ENCODE measurements around the gene MATCAP1.
A peak's percentile ranks its signal among the peaks of the same experiment; 100 is the strongest.

MATCAP1 gene

DNA sequence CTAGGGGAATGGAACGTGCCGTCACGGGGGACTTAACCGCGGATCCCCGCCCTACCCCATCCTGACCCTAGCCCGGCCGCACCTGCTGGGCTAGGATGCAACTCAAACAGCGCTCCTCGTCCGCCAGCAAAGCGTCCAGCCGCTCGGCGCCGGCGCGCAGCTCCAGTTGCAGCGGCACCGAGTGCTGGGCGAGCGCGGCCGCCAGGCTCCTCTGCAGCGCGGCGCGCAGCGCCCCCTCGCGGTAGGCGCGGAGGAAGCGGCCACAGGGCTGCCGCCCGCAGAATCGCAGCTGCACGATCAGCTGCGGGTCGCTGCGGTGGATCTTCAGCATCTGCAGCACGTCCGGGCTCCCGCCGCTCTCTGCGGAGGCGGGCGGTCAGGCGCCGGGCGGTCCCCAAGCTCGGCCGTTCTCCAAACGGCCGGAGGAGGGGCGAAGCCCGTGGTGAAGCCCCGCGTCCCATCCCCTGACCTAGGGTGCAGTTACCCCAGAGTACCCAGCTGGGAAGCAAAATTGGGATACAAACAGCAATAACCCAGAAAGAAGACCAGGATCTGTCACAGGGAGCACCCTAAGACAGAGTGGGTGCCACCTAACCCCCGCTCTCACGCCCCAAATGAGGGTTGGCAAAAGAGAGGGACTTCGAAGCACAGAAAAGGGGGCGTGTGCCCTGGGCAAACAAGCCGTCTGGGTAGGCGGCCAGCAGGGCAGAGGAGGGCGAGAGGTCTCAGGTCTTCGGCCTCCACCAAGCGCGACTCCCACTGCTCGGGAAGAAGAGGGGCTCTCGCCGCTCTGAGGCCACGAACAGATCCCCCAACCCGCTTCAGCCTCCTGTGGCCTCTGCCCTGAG, 28.2 kb downstream of the MATCAP1 start:
- DNase-seq: peak; percentile 30

DNA sequence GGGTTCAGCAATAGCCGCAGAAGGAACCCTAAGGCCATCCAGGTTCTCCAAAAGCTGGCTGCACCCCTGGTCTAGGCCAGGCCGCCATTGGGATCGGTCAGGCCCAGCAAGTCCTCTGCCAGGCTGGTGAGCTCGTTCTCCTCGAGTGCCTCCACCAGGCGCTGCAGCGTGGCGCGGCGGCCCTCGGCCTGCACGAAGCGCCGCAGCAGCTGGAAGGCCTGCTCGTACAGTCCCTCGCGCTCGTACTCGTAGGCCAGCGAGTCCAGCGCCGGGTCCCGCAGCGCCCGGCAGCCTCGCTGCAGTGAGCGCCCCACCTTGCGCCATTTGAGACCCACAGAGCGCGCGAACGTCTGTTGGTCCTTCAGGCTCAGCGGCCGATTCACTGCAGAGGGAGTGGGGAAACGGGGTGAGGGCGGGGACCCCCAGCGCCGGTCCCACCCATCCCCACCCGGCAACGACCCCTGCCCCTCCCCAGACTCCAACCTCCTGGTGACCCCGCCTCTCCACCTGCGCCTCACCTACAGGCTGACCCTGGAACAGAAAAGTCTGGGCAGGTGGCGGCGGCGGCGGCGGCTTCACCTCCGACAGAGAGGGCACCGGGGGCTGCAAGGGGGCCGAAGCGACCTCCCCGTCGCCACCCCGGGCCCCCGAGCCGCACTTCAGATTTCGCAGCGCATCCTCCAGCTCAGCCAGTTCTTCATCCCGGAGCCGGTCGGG, 29.0 kb downstream of the MATCAP1 start:
- no peak for DNase-seq

DNA sequence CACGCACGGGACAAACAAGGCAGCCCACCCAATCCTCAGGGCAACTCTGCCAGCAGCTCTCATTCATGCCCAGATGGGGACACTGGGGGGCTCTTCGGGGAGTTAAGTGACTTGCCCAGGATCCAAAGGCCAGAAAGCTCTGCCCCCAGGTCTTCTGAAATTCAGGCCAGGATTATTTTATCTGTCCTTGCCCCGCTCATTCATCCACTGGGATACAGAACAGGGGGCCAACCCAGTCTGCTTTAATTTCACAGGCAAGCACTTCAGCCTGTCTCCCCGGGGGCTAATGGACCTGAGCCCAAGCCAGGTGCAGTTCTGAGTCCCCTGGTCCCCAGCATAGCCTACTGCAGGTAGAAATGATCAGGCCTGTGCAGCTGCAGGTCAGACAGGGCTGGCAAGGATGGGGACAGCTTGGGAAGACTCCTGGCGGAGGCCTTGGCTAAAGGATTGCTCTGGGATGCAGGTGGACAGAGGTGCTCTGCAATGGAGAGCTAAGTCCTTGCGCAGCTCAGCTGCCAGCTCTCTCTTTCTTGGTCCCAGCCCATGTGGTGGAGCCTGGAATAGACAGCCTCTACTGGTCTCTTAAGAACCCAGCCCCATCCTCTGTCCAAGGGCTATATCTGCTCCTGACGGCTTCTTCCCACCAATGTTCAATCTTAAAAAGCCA, 32.2 kb downstream of the MATCAP1 start:
- no peak for DNase-seq

DNA sequence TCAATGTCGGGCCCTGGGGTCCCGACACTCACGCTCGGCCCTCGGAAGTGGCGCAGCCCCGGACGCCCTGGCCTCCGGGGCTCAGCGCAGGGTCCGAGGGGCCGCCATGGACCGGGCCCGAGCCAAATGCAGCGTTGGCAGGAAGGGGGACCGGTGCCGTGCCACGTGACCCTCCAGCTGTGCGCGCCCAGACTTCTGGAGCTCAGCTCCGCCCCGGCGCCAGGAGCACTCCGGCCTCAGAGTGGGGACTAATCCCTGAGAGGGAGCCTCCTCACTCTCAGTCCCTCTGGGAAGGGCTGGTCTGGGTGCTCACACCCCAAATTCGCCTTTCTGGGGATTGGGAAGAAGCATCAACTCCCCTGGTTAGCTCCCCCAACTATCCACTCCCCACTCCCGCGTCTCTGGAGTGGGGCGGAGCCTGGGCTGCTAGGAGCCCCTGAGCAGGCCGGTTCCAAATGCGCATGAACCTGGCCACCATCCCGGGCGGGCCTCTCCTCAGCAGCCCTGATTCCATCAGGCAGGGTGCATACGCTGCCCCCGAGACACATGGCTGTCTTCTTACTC, 32.8 kb downstream of the MATCAP1 start, which contains the start of gene B3GNT9:
B3GNT9 (minus strand) TSS at position 166 of the 564 bp plus-strand sequence. CDS start 513 bp downstream, outside the sequence.
- peak; percentile 28 for DNase-seq

DNA sequence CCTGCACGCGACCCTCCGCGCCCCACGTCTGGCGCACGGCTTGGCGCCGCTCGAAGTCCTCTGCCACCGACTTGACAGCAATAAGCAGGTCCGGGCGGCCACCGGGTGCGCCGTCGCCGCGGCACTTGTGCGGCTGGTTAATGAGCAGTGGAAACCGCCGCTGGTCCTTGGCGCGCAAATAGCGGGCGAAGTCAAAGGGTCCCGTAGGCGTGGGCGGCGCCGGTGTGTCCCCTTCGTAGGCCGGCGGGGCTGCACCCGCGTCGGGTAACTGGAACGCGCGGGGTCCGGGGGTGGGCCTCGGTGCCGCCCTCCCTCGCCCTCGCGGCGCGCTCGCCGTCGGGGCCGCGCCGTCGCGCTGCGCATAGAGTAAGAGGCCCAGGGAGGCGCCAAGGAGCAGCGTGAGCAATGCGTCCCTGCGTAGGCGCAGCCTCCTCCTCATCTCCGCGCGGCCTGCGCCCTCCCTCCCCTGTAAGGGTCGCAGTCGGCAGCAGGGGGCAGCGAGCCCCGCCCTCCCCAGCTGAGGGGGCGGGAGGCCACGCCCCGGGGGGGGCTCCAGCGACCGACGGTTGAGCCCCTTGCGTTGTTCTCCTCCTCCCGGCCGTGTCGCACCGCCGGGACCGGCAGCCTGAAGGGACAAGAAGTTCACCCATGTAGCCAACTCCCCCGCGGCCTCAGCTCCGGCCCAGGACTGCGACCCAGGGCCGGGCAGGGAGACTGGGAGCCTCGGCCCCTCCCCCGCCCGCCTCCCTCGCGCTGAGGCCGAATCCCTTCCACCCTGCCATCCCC, 33.5 kb downstream of the MATCAP1 start:
- peak; percentile 5 for DNase-seq

DNA sequence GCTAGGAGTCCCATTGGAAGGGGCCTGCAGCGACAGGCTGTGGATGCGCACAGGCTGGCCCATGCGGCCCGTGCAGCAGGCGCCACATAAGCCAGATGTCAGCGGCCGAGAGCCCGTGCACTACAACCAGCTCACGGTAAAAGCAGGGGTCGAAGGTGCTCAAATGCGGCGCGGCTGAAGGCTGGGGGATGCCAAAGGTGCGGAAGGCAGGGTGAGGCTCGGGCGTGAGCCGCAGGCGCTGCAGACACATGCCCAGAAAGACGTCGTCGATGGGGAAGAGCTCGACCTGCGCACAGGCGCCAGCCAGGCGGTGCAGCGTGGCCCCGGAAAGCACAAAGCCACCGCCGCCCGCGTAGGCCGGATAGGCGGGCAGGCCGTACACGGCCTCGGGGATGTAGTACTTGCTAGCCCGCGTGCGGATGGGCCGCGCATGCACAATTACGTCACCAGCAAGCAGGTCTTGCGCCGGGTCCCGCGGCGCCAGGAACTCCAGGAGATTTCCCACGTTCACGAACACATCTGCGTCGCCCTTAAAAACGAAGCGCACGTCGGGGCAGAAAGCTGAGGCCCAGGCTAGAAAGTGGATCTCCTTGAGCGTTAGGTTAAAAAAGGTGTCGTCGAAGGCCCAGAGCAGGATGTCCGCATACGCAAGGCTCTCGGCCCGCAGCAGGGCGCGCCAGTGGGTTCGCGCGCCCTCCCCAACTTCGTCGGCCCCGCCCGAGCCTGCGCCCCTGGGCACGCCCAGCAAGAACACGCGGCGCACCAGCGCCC, 34.3 kb downstream of the MATCAP1 start:
- DNase-seq: no peak

DNA sequence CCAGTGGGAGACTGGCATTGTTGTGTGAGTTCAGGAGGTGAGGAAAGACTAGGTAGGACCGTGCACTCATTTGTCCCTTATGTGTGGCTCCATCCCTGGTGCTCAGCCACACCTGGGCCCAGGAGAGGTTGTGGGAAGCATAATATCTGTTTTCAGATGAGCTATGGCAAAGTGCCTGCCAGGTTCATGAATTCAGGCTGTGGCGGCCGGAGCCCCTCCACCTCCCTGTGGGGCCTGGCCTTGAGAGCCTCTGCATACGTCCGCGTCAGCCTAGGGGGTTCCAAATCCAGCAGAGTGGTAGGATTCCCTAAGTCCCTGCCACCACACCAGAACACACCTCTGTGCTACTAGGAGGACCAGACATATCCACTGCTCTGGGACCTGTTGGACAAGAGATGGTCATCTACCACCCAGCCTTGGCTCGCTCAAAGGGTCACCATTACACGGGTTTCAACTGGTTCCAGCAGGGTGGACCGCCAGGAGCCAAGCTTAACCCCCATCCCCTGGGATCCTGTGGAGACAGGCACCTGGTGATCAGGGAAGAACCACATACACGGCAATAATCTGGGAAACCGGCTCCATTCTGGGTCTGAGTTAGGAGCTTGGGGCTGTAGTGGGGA, 35.0 kb downstream of the MATCAP1 start:
- no peak for DNase-seq

DNA sequence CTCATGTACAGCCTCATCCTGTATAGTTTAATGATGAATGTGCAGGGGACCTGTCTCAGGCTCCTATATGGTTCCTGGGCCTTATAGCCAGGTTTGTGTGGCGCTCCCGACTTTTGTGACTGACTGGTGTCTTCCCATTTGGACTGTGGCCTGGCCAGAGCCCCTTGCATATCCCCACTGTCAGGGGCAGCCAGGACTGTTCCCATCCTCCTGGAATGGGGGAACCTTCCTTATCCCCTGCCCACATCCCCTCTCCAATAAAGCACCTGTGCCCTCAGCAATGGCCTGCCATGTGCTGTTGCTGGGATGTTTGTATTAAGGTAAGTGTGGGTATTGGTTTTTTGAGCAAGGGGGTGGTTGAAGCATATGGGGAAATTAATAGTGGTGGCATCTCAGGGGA, 35.5 kb downstream of the MATCAP1 start:
- DNase-seq: no peak

DNA sequence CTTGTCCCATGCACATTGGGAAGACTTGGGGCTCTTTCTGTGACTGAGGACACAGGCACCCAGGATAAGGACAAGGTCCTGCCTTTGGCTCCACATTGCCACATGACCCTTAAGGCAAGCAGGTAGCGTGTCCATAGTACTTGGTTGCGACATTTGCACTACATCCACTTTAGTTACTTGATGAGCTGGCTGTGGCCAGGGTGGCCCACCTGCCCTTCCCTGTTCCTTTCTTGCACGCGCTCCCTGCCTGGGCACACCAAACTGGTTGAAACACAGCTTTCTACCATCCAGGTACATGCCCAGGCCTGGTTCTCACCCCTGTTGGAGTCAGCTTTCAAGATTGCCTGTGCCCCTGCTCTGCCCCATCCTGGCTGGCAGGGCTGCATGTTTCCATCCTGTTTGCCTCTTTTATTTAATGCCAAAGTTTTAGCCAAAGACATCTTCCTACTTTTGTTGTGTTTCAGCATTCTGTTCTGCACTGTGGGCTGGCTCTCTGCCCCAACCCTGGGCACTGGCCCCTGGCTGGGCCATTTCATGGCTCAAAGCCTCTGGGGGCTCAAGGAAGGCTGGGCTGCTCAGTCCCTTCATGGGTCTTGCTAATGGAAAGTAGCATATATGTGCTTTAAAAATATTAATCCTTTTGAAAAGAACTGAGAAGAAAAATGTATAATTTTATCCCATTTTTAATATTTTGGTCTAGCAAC, 36.2 kb downstream of the MATCAP1 start:
- DNase-seq: no peak

DNA sequence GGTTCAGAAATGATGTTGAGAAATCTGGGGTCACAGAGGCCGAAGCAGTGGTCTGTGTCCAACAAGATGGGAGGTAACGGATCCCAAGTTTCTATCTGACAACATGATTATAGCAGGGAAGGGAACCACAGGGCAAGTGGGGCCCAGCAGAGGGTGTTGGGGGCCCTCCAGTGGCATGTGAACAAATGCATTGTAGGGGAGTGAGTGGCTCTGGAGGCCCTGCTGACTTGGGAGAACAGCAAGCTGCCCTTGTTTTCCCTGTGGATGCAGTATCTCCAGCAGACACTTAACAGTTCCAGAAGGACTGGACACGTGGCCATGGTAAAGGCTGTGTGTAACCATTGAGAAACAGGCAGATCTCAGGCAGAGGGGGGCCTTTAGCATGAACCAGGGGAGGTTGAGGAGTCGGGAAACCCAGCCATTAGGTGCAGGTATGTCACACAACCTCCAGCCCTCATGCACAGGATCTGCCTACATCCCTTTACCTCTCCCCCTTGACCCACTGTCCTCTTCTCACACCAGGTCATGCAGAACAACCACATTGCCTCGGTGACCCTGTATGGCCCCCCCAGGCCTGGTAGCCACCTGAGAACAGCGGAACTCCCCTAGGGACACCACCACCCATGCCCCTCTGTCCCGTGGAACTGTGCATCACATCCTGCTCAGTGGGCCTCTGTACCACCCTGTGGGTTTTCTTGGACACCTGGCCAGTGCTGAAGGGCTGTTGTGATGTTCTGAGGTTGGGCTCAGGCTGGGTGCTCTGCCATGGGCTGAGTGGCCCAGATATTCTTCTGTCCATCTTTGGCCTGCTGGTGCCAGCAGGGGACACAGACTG, 37.0 kb downstream of the MATCAP1 start:
- DNase-seq: no peak

DNA sequence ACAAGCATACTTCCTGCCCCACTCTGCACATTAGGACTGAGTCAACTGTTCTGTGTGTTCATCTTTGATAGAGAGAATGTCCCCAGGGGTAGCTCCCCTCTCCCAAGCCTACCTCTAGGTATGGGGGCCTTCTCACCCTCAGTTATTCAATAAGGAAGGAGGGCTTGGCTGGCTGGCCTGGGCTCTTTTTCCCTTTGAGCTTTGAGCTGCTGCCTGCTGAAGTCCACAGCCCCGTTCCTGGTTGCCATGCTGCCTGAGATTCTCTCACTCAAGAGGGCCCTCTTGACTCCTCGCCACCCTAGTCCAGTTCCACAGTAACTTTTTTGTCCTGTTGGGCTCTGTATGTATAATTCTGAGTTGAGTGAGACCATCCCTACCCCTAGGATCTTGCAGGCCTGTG, 38.0 kb downstream of the MATCAP1 start:
- no peak for DNase-seq

DNA sequence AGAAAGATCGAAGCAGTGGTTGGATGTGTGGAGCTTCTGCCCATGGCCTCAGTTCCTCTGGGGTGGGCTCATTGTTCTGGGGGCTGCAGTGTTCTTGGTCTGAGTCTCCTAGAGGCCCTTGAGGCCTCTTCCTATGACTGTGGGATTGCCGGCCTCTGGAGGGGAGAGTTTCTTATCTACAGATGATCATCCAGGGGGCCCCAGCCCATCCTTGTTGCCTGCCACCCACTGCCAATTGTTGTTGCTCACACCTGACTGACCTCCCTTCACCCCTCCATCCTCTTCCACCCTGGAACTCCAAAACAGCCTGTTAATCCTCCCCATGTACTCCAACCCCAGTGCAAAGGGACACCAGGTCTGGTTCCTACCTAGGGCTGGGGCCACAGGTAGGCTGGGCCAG, 38.8 kb downstream of the MATCAP1 start:
- no peak for DNase-seq

DNA sequence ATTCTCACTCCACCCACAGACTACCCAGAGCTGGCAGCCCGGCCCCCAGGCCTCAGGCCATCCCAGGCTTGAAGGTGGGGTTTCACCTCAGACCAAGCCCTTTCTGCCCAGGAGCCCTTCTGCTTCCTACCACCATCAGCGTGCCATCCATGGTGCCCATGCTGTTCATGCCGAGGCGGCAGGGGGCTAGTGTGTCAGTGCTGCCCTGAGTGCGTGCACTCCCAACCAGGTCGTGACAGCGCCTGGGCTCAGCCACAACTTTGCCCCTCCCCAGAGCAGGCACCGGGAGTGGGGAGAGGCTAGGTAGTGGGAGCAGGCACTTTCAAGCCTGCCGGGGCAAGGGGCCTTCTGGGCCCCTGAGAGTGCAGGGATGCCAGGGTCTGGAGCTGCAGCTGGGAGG, 41.4 kb downstream of the MATCAP1 start:
- no peak for DNase-seq

DNA sequence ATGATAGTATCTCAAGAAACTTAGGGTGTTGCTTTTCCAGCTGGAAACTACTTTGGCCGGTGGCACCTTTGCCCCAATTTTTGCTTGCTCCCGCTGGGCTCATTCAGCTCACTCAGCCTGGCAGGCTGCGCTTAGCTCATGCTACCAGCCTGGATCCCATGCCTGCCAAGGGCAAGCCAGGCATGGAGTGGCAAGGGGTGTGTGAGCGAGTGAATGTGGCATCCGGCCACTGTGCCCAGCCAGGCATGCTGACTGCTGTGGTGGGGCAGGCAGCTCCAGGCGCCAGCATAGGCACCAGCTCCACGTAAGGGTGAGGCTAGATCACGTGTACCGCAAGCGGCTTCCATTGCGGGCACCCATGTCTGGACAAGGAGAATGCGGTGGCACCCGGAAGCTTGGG, 42.4 kb downstream of the MATCAP1 start:
- no peak for DNase-seq

DNA sequence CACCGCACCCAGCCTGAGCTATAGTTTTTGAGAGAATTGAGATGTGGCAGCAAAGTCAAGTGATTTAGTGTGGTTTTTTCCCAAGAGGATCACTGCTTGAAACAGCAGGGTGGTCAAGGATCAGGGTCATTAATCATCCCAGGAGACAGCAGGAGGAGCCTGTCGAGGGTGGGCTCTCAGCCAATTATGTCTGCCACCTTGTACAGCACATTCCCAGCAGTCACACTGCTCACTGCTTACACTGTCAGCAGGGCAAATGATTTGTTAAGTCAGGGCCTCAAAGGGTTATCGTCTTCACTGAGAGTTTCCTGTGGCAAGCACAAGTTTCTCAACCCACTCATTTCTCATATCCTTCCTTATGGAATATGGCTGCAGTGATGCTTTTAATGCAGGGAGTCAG, 46.2 kb downstream of the MATCAP1 start:
- DNase-seq: no peak

DNA sequence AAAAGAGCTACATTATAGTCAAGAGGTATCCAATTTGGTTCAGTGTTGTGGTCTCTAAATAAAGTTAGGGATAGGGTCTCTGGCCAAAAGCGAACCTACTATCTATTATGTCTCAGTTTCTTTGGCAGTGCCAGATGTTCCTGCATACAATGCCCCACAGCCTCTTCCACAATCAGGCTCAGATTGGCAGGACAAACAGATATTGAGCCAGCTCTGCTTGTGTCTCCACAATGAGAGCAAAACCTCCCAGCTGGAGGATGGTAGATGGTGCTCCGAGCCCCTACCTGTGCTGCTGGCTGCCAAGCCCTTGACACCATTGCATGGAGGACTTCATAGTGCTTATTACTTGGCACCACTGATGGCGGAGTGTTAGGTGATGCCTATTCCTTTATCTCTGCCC, 54.3 kb downstream of the MATCAP1 start:
- no peak for DNase-seq

DNA sequence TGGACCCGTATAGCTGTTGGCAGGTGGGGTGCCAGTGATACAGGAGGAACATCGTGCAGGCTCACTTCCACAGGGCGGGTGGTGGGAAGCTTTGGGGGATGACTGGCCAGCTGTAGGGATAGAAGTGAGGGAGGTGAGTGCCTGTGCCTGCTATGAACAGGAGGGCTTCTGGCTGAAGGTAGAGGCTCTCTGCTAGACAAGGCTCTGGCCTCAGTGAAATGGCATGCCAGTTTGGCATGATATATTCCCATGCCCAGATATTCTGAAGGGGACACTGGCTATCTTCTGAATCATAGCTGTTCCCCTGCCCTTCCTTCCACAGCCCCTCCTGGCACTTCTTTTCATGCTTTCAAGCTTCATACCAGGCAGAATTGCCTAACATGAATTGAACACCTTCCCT, 54.9 kb downstream of the MATCAP1 start:
- DNase-seq: no peak

DNA sequence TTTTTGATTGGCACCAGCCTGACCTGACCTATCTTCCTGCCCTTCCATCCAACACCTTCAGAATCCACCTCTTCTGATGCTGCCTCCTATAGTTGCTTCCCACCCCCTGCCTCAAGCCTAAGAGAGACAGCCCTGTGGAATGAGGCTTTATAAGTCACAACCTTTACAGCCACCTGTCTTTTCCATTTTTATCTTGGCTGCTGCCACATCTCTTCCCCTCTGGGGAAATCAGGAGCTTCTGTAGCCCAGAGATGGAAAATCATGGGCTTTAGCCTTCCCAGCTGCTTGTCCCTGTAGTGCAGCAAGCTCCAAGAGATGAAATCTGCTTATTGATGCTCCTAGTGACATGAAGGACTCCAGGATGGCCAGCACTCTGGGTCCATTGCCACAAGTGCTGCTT, 55.3 kb downstream of the MATCAP1 start:
- no peak for DNase-seq

Measured in NCI-H774 (cell line).